Fibroblast of skin of abdomen (primary cell): ENCODE measurements around the gene HBA1.
"Not testable (repeated sequence)": the region's sequence is repeated elsewhere in the genome, so short reads cannot be mapped to it uniquely, and the experiment has no call there.

Experiments used
- DNase-seq: peaks from one replicate; pipeline ENCODE4 v3.0.0-alpha.2; 2013

Gene HBA1

DNA sequence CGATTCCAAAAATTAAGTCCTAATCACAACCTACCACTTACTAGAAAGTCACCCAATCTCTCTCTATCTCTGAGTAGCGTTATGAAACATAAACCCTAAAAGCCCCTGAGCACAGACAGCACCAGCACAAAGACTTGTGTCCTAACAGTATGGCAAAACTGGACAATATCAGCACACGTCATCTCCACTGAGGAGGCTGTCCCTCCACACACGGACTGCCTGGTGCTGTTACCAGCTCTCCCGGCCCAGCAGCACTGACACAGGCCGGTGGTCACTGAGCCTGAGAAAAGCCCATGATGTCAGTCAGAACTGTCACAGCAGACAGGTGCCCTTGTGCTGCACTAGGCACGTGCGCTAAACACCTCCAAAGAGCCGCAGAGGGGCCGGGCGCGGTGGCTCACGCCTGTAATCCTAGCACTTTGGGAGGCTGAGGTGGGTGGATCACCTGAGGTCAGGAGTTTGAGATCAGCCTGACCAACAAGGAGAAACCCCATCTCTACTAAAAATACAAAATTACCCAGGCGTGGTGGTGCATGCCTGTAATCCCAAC is 35.2 kb downstream of the HBA1 start:
- DNase-seq, result not testable (repeated sequence)

DNA sequence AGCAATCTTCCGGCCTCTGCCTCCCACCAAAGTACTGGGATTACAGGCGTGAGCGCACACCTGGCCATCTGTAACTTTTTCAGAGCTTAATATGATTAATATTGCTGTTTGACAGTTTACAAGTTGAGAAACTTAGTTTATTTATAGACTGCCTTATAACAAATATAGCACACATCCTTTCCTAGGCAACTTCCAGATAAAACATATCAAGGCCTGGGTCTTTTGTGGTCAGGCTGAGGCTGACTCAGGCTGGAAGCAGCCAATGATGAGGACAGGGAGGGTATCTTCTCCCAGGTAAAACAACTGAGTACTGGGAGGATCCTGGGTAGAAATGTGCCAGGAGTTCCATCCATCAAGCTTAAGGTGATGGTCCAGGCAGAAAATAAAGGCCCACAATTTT is 36.5 kb downstream of the HBA1 start:
- no peak for DNase-seq

DNA sequence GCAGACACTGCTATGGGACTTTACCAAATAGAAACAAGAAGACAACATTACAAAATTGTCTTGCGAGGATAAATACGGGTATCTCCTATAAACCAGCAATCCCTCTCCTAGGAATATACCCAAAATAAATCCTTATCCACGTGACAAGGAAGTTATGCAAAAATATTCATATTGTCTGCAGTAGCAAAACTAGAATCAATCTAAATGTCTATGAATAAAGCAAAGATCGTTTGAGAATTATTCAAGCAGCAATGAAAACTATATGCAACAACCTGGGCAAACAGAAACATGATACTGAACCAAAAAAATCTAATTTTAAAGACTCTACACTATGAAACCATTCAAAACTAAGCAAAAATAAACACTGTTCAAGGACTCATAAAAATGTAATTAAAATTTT is 43.5 kb downstream of the HBA1 start:
- no peak for DNase-seq
